Astrocyte (in vitro differentiated cells and primary cell): Measurements from ENCODE around the gene SRCIN1.
"Not testable (repeated sequence)": the region's sequence is repeated elsewhere in the genome, so short reads cannot be mapped to it uniquely, and the experiment has no call there.

ENCODE experiments used
- CTCF ChIP-seq: IDR thresholded peaks from 2 replicates; pipeline ENCODE4 v1.5.1; 2011; ENCODE audit warnings: low read depth, mild to moderate bottlenecking, inconsistent platforms, low read length, moderate library complexity; ENCODE audit not compliant: insufficient read depth
- EZH2 ChIP-seq: IDR thresholded peaks from 2 replicates; pipeline ENCODE4 v1.6.1; 2012; ENCODE audit warnings: mild to moderate bottlenecking, low read length, inconsistent platforms; ENCODE audit not compliant: insufficient read depth

DNA sequence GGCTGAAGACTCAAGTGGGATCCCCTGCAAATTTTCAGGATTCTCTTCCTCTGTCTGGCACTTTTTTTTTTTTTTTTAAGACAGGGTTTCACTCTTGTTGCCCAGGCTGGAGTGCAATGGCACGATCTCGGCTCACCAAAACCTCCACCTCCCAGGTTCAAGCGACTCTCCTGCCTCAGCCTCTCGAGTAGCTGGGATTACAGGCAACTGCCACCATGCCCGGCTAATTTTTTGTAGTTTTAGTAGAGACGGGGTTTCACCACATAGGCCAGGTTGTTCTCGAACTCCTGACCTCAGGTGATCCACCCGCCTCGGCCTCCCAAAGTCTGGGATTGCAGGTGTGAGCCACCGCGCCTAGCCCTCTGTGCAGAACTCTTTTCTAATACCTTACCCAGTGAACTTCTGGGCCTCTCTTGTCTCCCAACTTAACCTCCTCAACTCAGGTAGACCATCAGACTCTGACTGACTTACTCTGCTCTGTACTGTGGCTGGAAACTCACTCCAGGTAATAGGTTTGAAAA is 45.0 kb upstream of the SRCIN1 start:
- TF ChIP-seq CTCF, EZH2: not testable (repeated sequence)
